Rectal smooth muscle tissue (tissue), 1 donor: ENCODE data around the gene MIGA1.
"Not testable (repeated sequence)": the region's sequence is repeated elsewhere in the genome, so short reads cannot be mapped to it uniquely, and the experiment has no call there.

Experiments
- H3K27ac ChIP-seq: one replicate; pipeline ENCODE4 v1.7.0; 2013; ENCODE audit warnings: low read depth, low read length, inconsistent platforms
- H3K27me3 ChIP-seq: one replicate; pipeline ENCODE4 v1.7.0; 2013; ENCODE audit warnings: low read length; ENCODE audit not compliant: control insufficient read depth, insufficient read depth
- H3K36me3 ChIP-seq: one replicate; pipeline ENCODE4 v1.7.0; 2013; ENCODE audit warnings: low read length; ENCODE audit not compliant: control insufficient read depth, insufficient read depth
- H3K4me1 ChIP-seq: one replicate; pipeline ENCODE4 v1.7.0; 2013; ENCODE audit warnings: low read length; ENCODE audit not compliant: control insufficient read depth, insufficient read depth
- H3K4me3 ChIP-seq: one replicate; pipeline ENCODE4 v1.7.0; 2013; ENCODE audit warnings: low read length
- H3K9ac ChIP-seq: one replicate; pipeline ENCODE4 v1.7.0; 2013; ENCODE audit warnings: low read length

Gene MIGA1

GRCh38 chr1:77762072-77762476 lies 17.4 kb upstream of the MIGA1 start:
- Histone ChIP-seq H3K27ac (no peak overlapping the region), H3K36me3 (no peaks in the 10 kb centered on the region), H3K9ac (no peak overlapping the region), H3K4me3 (no peak overlapping the region), H3K4me1 (peaks cover 4% of the 10 kb centered on the region), H3K27me3 (no peaks in the 10 kb centered on the region)

DNA sequence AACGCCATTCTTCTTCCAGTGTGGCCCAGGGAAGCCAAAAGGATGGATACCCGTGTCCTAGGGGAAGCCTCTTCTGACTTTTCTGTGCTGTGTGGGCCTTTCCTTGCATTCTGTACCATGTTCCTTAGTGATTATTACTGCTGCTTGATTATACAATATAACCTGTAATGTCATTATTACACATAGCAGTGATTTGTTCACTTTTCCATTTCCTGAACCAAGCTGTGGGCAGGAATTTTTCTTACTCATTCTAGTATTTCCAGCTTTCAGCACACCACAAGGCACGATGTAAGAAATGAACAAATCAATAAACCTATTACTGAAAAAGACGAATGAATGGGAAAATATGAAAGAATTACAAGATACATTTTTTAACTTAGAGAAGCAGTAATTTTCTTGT lies 11.4 kb upstream of the MIGA1 start:
- H3K27ac ChIP-seq: no peak overlapping the region
- H3K4me3 ChIP-seq: no peak overlapping the region
- H3K27me3 ChIP-seq: no peaks in the 10 kb centered on the region
- H3K4me1 ChIP-seq: no peaks in the 10 kb centered on the region
- no peak overlapping the region for H3K9ac ChIP-seq
- no peaks in the 10 kb centered on the region for H3K36me3 ChIP-seq

DNA sequence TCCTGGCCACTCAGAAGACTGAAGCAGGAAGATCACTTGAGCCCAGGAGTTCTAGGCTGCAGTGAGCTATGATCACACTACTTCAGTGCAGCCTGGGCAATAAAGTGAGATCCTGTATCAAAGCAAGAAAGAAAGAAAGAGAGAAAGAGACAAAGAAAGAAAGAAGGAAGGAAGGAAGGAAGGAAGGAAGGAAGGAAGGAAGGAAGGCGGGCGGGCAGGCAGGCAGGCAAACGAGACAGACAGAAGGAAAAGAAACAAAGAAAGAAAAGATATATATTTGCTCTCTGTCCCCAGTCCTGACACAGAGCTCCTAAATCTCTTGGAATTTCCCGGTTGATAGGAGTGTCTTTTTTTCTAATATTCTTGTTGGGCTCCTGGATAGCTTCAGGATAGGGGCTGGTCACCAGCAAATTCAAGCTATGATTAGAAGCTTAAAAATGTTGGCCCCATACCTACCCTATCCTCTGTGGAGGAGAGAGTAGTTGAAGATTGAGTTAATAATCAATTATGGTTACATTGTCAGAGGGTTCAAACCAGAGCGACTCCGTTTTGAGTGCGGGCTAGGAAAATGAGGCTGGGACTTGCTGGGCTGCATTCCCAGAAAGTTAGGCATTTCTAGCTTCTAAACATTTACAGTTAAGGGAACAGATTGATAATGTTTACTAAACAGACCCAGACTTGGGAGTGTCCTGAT lies 3.3 kb upstream of the MIGA1 start:
- H3K9ac ChIP-seq: no peak overlapping the region
- no peaks in the 10 kb centered on the region for H3K36me3 ChIP-seq
- no peak overlapping the region for H3K4me3 ChIP-seq
- no peaks in the 10 kb centered on the region for H3K27me3 ChIP-seq
- no peak overlapping the region for H3K27ac ChIP-seq
- H3K4me1 ChIP-seq: no peaks in the 10 kb centered on the region

GRCh38 chr1:77781683-77782082 lies 2.2 kb downstream of the MIGA1 start:
- no peak overlapping the region for H3K9ac ChIP-seq
- no peak overlapping the region for H3K4me3 ChIP-seq
- H3K27ac ChIP-seq: no peak overlapping the region
- H3K4me1 ChIP-seq: no peaks in the 10 kb centered on the region
- H3K27me3 ChIP-seq: no peaks in the 10 kb centered on the region
- H3K36me3 ChIP-seq: peaks cover 2% of the 10 kb centered on the region

DNA sequence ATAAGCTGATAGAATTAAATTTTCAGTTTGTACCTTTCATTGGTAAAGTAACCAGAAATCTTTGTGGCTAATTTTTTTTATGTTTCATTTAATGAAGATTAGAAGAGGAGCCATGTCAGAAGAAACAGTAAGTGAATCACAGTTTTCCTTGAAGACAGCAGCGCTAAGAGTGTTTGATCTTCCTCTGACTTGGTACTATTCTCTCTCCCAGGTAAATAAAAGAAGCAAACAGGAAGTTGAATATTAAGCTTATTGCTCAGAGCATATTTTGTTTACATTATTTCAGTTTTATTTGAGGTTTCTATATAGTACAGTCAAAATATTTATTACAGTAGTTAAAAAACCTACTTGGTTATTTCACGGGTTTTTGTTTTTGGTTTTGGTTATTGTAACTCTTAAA lies 3.7 kb downstream of the MIGA1 start:
- no peak overlapping the region for H3K4me3 ChIP-seq
- H3K27me3 ChIP-seq: no peaks in the 10 kb centered on the region
- H3K27ac ChIP-seq: no peak overlapping the region
- H3K9ac ChIP-seq: no peak overlapping the region
- H3K36me3 ChIP-seq: peaks cover 2% of the 10 kb centered on the region
- H3K4me1 ChIP-seq: no peaks in the 10 kb centered on the region

GRCh38 chr1:77786093-77786741 lies 6.8 kb downstream of the MIGA1 start:
- H3K36me3 ChIP-seq, H3K4me3 ChIP-seq, H3K9ac ChIP-seq, H3K4me1 ChIP-seq, H3K27ac ChIP-seq, H3K27me3 ChIP-seq: not testable (repeated sequence)

DNA sequence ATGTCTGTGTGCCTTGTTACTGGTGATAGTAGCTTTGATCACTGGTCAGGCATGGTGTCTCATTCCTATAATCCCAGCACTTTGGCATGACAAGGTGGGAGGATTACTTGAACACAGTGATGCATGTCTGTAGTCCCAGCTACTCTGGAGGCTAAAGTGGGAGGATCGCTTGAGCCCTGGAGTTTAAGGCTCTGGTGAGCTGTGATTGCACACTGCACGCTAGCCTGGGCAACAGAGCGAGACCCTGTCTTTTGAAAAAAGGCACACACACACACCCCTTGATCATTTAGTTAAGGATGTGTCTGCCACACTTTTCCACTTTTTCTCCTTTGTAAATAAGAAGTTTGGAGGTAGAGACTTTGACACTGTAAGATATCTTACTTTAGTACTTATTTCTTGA lies 15.1 kb downstream of the MIGA1 start:
- no peak overlapping the region for H3K9ac ChIP-seq
- H3K4me3 ChIP-seq: no peak overlapping the region

DNA sequence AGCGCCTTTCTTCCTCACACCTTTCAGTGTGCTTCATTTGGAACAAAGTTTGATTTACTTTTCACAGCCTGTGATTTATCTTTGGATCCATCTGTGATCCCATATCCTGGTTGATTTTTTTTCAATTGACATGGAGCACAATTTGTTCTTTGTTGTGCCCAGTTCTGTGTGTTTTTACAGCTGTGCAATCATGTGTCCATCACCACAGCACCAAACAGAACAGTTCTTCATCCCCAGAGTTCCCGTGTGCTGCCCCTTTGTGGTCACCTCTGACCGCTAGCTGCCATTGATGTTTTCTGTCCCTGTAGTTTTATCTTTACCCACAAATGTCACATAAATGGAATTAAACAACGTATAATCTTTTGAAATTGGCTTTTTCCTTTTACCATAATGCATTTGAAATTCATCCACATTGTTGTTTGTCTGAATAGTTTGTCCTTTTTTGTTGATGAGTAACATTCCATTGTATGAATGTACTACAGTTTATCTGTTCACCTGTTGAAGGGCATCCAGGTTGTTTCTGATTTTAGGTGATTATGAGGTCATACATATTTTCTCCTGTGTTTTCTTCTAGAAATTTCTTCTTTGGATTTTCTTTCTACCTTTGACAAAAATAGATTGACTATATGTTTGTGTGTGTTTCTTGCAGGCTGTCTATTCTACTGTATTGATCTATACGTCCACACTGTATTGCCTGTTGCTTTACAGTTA lies 17.4 kb downstream of the MIGA1 start:
- no peaks in the 10 kb centered on the region for H3K36me3 ChIP-seq

More for the DNA sequence above, 15.1 kb downstream of the MIGA1 start:
- H3K36me3 ChIP-seq: no peaks in the 10 kb centered on the region
- H3K4me1 ChIP-seq: no peaks in the 10 kb centered on the region
- H3K27me3 ChIP-seq: no peaks in the 10 kb centered on the region
- H3K27ac ChIP-seq: no peak overlapping the region

GRCh38 chr1:77797991-77798390 lies 18.5 kb downstream of the MIGA1 start:
- H3K9ac ChIP-seq: no peak overlapping the region
- H3K27ac ChIP-seq: no peak overlapping the region
- no peaks in the 10 kb centered on the region for H3K36me3 ChIP-seq
- H3K27me3 ChIP-seq: no peaks in the 10 kb centered on the region
- H3K4me1 ChIP-seq: no peaks in the 10 kb centered on the region
- H3K4me3 ChIP-seq: no peak overlapping the region

More for the DNA sequence above, 17.4 kb downstream of the MIGA1 start:
- H3K4me1 ChIP-seq: no peaks in the 10 kb centered on the region
- no peak overlapping the region for H3K9ac ChIP-seq
- no peaks in the 10 kb centered on the region for H3K27me3 ChIP-seq
- H3K4me3 ChIP-seq: no peak overlapping the region
- no peak overlapping the region for H3K27ac ChIP-seq

DNA sequence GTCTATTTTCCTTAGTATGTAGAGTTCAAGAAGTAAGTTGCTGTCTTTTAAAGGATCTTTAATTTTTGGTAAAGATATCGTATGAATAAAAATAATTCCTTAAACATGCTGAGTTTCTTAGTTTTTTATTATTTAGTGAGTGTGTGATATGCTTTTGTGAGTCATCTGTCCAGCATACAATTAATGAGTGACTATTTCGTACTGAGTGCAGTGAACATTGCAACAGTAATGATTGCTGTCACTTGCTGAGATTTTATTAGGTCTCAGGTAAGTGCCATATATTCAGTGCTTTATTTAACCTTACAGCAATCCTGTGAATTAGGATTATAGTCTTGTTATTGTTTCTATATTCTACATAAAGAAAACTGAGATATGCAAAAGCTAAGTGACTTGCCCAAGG lies 22.6 kb downstream of the MIGA1 start:
- no peaks in the 10 kb centered on the region for H3K27me3 ChIP-seq
- H3K9ac ChIP-seq: no peak overlapping the region
- no peaks in the 10 kb centered on the region for H3K4me1 ChIP-seq
- H3K4me3 ChIP-seq: no peak overlapping the region
- H3K27ac ChIP-seq: no peak overlapping the region
- no peaks in the 10 kb centered on the region for H3K36me3 ChIP-seq

- no peaks in the 10 kb centered on the region for H3K4me1 ChIP-seq
- H3K27me3 ChIP-seq: no peaks in the 10 kb centered on the region
- H3K4me3 ChIP-seq: no peak overlapping the region
- H3K9ac ChIP-seq: no peak overlapping the region
- H3K27ac ChIP-seq: no peak overlapping the region
- H3K36me3 ChIP-seq: peaks cover 3% of the 10 kb centered on the region
Measured at GRCh38 chr1:77803371-77803770, 23.9 kb downstream of the MIGA1 start.

DNA sequence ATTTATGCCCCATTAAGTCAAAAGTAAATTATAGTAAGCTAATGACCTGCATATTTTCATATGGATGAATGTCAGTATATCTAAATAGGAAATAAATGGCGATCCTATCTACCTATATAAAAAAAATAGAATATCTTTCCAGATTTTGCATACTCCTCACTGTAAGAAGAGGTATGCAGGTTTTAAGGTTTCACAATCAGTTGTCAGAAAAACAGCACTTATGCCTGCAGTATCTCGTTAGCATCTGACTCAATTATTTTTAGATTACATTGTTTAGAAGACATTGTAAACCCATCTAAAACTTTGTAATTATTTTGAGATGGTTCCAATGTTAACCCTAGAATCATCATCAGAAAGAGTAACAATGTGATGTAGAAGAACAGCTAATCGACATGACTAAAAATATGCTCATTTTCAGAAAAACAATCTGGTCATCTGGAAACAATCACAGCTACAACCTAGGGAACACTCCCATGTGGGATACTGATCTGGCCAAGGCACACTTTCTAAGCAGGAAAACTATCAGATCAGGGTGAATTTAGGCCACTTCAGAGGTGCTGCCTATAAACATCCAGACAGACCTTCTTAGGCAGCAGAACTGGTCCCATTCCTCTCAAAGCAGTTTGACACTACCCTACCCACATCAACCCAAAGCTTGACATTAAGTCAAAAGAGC lies 30.5 kb downstream of the MIGA1 start:
- H3K27me3 ChIP-seq, H3K4me3 ChIP-seq, H3K9ac ChIP-seq, H3K27ac ChIP-seq, H3K4me1 ChIP-seq: not testable (repeated sequence)
- H3K36me3 ChIP-seq: peaks cover 10% of the 10 kb centered on the region
